PC-9 (cell line): Measurements from ENCODE around the gene CCR9. TPM values are rescaled to one million over a fixed set of nuclear protein-coding genes. Genes with fewer than 3 reads are reported as not detected.

Experiments used
- BruUV-seq: library from RNA; stranded (reverse); fragments of 400-500 nt; replicated peaks from 2 replicates; lab custom pipeline; 2021; lab: Mats Ljungman, UMichigan
- CTCF ChIA-PET: fragments of 300-600 bp; sonication (Branson Sonifier 250); formaldehyde crosslinking; loops from one replicate; lab custom pipeline; 2022; ENCODE audit warnings: antibody characterized with exemption; lab: Charles Lee
- POLR2A ChIA-PET: fragments of 300-600 bp; sonication (Branson Sonifier 250); formaldehyde crosslinking; loops from one replicate; lab custom pipeline; 2022; ENCODE audit warnings: antibody characterized with exemption; ENCODE audit not compliant: unreplicated experiment; lab: Charles Lee
- DNase-seq, 2 experiments: peaks; one replicate each; pipeline versions ENCODE4 v3.0.0 to v3.0.0-alpha.2; 2015 to 2022; ENCODE audit warnings: mixed read lengths in 1 of 2
- H2AFZ ChIP-seq: fragments of 200-600 bp; sonication (generic); 2 replicates; pipeline ENCODE4 v1.8.1; 2017; ENCODE audit warnings: antibody characterized with exemption
- H3F3A ChIP-seq: fragments of 200-600 bp; sonication (generic); 2 replicates; pipeline ENCODE4 v1.8.1; 2017; ENCODE audit warnings: antibody characterized with exemption, mild to moderate bottlenecking, low read depth; ENCODE audit not compliant: insufficient read depth
- H3K27ac ChIP-seq: fragments of 200-600 bp; sonication (generic); 2 replicates; pipeline ENCODE4 v1.6.1; 2016; ENCODE audit warnings: mixed run types
- H3K27me3 ChIP-seq: fragments of 200-600 bp; sonication (generic); 2 replicates; pipeline ENCODE4 v1.6.1; 2016; ENCODE audit warnings: low read depth, mixed run types; ENCODE audit not compliant: insufficient read depth
- H3K36me3 ChIP-seq: fragments of 200-600 bp; sonication (generic); 2 replicates; pipeline ENCODE4 v1.6.1; 2016; ENCODE audit warnings: low read depth, mixed run types
- H3K4me1 ChIP-seq: fragments of 200-600 bp; sonication (generic); replicated peaks from 2 replicates; pipeline ENCODE4 v1.6.1; 2016; ENCODE audit warnings: mixed run types; ENCODE audit not compliant: insufficient read depth
- H3K4me2 ChIP-seq: fragments of 200-600 bp; sonication (generic); 2 replicates; pipeline ENCODE4 v1.6.1; 2017; ENCODE audit warnings: mixed run types
- H3K4me3 ChIP-seq: fragments of 200-600 bp; sonication (generic); 2 replicates; pipeline ENCODE4 v1.6.1; 2016; ENCODE audit warnings: mixed run types
- H3K79me2 ChIP-seq: fragments of 200-600 bp; sonication (generic); 2 replicates; pipeline ENCODE4 v1.6.1; 2017; ENCODE audit warnings: low read depth, mixed run types
- H3K9me2 ChIP-seq: fragments of 200-600 bp; sonication (generic); 2 replicates; pipeline ENCODE4 v1.8.1; 2017; ENCODE audit warnings: mild to moderate bottlenecking; ENCODE audit not compliant: insufficient read depth
- H3K9me3 ChIP-seq: fragments of 200-600 bp; sonication (generic); 2 replicates; pipeline ENCODE4 v1.8.1; 2016; ENCODE audit warnings: low read depth; ENCODE audit not compliant: insufficient read depth
- H4K20me1 ChIP-seq: fragments of 200-600 bp; sonication (generic); 2 replicates; pipeline ENCODE4 v1.8.1; 2017; ENCODE audit not compliant: insufficient read depth
- EZH2 ChIP-seq: fragments of 200-600 bp; sonication (generic); IDR thresholded peaks from 2 replicates; pipeline ENCODE4 v1.8.0; 2017; ENCODE audit warnings: antibody characterized with exemption, low read depth
- intact Hi-C: fragments of 100-400 bp; cut with micrococcal nuclease; formaldehyde crosslinking; loops from one replicate; pipeline ENCODE4 v1.10.0; 2022; ENCODE audit not compliant: unreplicated experiment
- total RNA-seq: library from RNA; stranded (reverse); gene quantifications from 2 replicates; pipeline ENCODE4 v1.2.3, GENCODE V29; 2021
- TF ChIP-seq, protein P1 (sequence below): fragments of 200-600 bp; sonication (generic); conservative IDR thresholded peaks from 2 replicates; pipeline ENCODE4 v1.6.1; 2017; ENCODE audit warnings: mixed run types, antibody characterized with exemption, mild to moderate bottlenecking, moderate library complexity

CCR9 gene
- total RNA-seq, 1 experiment from 2014 or later: not detected

- no peaks in the 10 kb centered on the region for H4K20me1 ChIP-seq
- no peaks in the 10 kb centered on the region for H3K27me3 ChIP-seq
- no peak overlapping the region for H3K4me3 ChIP-seq
- no TSS peak for BruUV-seq
- no peak overlapping the region for H2AFZ ChIP-seq
- intact Hi-C loops: no loop called here
- CTCF ChIA-PET: no interaction called here
- no peaks in the 10 kb centered on the region for H3K9me2 ChIP-seq
- H3K4me2 ChIP-seq: no peak overlapping the region
- no peak for DNase-seq
- H3K36me3 ChIP-seq: no peaks in the 10 kb centered on the region
- H3K27ac ChIP-seq: no peak overlapping the region
- H3F3A ChIP-seq: no peaks in the 10 kb centered on the region
- no peaks in the 10 kb centered on the region for H3K9me3 ChIP-seq
- TF ChIP-seq, protein P1, sequence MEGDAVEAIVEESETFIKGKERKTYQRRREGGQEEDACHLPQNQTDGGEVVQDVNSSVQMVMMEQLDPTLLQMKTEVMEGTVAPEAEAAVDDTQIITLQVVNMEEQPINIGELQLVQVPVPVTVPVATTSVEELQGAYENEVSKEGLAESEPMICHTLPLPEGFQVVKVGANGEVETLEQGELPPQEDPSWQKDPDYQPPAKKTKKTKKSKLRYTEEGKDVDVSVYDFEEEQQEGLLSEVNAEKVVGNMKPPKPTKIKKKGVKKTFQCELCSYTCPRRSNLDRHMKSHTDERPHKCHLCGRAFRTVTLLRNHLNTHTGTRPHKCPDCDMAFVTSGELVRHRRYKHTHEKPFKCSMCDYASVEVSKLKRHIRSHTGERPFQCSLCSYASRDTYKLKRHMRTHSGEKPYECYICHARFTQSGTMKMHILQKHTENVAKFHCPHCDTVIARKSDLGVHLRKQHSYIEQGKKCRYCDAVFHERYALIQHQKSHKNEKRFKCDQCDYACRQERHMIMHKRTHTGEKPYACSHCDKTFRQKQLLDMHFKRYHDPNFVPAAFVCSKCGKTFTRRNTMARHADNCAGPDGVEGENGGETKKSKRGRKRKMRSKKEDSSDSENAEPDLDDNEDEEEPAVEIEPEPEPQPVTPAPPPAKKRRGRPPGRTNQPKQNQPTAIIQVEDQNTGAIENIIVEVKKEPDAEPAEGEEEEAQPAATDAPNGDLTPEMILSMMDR: no peak
- no peak for TF ChIP-seq EZH2
- H3K79me2 ChIP-seq: no peaks in the 10 kb centered on the region
- no peaks in the 10 kb centered on the region for H3K4me1 ChIP-seq
- POLR2A ChIA-PET: no interaction called here
Measured at GRCh38 chr3:45858809-45859543, 27.4 kb upstream of the CCR9 start.

DNA sequence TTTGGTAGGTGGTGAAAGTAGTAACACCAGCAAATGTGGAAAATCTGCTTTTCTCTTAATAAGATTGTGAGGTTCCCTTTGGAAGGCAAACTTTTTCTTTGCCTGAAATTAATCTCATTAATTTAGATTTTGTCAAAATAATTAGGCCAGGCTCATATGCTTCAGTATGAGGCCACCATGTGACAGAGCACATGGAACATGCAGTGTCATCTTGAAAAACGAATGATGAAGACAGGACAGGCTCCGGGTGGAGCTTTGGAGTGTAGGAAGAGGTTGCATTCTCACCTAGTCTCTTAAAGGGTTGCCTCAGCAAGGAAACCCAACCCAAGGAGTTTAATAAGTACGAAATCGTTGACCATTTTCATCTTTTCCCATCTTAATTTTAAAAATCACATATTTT lies 25.9 kb upstream of the CCR9 start:
- TF ChIP-seq EZH2: no peak
- TF ChIP-seq, protein P1: no peak
- no TSS peak for BruUV-seq
- Histone ChIP-seq H2AFZ (no peak overlapping the region), H3K4me1 (no peaks in the 10 kb centered on the region), H3K4me3 (no peak overlapping the region), H3K36me3 (no peaks in the 10 kb centered on the region), H3K27me3 (no peaks in the 10 kb centered on the region), H3K9me2 (no peaks in the 10 kb centered on the region), H4K20me1 (no peaks in the 10 kb centered on the region), H3K9me3 (no peaks in the 10 kb centered on the region), H3K4me2 (no peak overlapping the region), H3K79me2 (no peaks in the 10 kb centered on the region), H3F3A (no peaks in the 10 kb centered on the region), H3K27ac (no peak overlapping the region)
- intact Hi-C loops: no loop called here
- CTCF ChIA-PET: no interaction called here
- no peak for DNase-seq
- POLR2A ChIA-PET: no interaction called here

DNA sequence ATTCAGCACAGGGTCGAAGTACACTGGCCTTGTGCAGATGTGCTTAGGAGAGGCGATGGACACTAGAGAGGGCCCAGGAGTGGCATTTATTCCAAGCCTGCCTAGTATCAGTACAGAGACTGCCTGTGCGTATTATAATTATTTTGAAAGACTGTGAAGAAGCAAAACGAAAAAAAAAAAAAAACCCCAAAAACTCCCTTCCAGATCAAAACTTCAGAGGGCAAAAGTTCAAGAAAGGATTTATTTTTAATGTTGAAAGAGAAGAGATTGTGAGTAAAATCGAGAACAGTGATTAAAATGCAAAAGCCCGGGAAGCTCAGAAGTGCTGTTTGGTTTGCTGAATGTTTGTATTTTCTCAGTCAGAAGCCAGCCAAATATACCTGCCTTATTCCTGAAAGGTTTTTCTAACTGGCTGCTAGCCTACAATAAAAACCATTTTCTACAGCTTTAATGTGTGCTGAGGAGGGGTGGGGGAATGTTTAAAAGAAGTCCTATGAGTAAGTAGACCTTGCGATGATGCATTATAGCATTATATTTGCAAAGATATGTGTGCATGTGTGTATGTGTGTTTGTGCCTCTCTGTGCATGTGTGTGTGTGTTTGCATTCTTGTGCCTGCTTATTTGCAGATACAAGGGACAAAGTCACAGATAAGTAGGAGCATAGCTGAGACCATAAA lies 25.2 kb upstream of the CCR9 start:
- Histone ChIP-seq H3K4me1 (no peaks in the 10 kb centered on the region), H3K27me3 (no peaks in the 10 kb centered on the region)
- POLR2A ChIA-PET: no interaction called here

More for the DNA sequence above, 25.2 kb upstream of the CCR9 start:
- no TSS peak for BruUV-seq
- CTCF ChIA-PET: no interaction called here
- Histone ChIP-seq H3K36me3 (no peaks in the 10 kb centered on the region), H4K20me1 (no peaks in the 10 kb centered on the region), H2AFZ (no peak overlapping the region), H3K27ac (no peak overlapping the region), H3K9me3 (no peaks in the 10 kb centered on the region), H3K9me2 (no peaks in the 10 kb centered on the region), H3K4me3 (no peak overlapping the region), H3K4me2 (no peak overlapping the region), H3K79me2 (no peaks in the 10 kb centered on the region), H3F3A (no peaks in the 10 kb centered on the region)
- DNase-seq: no peak
- TF ChIP-seq, protein P1: no peak
- no peak for TF ChIP-seq EZH2
- intact Hi-C loops: no loop called here
